ENCODE data around the gene STAT4.
A peak's percentile ranks its signal among the peaks of the same experiment; 100 is the strongest.

Gene STAT4

GRCh38 chr2:191176305-191176704 lies 25.5 kb upstream of the STAT4 start:
- no peak for DNase-seq (ENCODE audit: low read depth)

GRCh38 chr2:191174442-191174841 lies 23.6 kb upstream of the STAT4 start:
- DNase-seq (ENCODE audit: low read depth), result no peak

GRCh38 chr2:191173206-191173605 lies 22.4 kb upstream of the STAT4 start:
- DNase-seq (ENCODE audit: low read depth), result no peak

- DNase-seq (ENCODE audit: low read depth), result peak; percentile 100
Observed at GRCh38 chr2:191171708-191172355, 21.0 kb upstream of the STAT4 start.

- DNase-seq (ENCODE audit: low read depth), result no peak
Observed at GRCh38 chr2:191171286-191171685, 20.5 kb upstream of the STAT4 start.

- peak; percentile 34 for DNase-seq (ENCODE audit: low read depth)
Observed at GRCh38 chr2:191170773-191171172, 20.0 kb upstream of the STAT4 start.

- no peak for DNase-seq (ENCODE audit: low read depth)
Observed at GRCh38 chr2:191170301-191170636, 19.5 kb upstream of the STAT4 start.

GRCh38 chr2:191169456-191170300 lies 18.9 kb upstream of the STAT4 start:
- DNase-seq (ENCODE audit: low read depth), result peak; percentile 48

- peak; percentile 86 for DNase-seq (ENCODE audit: low read depth)
Observed at GRCh38 chr2:191167766-191168165, 17.0 kb upstream of the STAT4 start.

GRCh38 chr2:191166756-191167445 lies 16.1 kb upstream of the STAT4 start:
- DNase-seq (ENCODE audit: low read depth), result no peak

GRCh38 chr2:191166111-191166755 lies 15.4 kb upstream of the STAT4 start:
- DNase-seq (ENCODE audit: low read depth), result no peak

GRCh38 chr2:191165176-191165643 lies 14.4 kb upstream of the STAT4 start:
- peak; percentile 49 for DNase-seq (ENCODE audit: low read depth)

- no peak for DNase-seq (ENCODE audit: low read depth)
Observed at GRCh38 chr2:191158747-191159146, 8.0 kb upstream of the STAT4 start.

GRCh38 chr2:191158193-191158592 lies 7.4 kb upstream of the STAT4 start:
- DNase-seq (ENCODE audit: low read depth), result no peak

- DNase-seq (ENCODE audit: low read depth), result no peak
Observed at GRCh38 chr2:191155608-191156071, 4.8 kb upstream of the STAT4 start.

GRCh38 chr2:191153716-191154115 lies 2.9 kb upstream of the STAT4 start:
- no peak for DNase-seq (ENCODE audit: low read depth)

- peak; percentile 61 for DNase-seq (ENCODE audit: low read depth)
Observed at GRCh38 chr2:191152482-191153240, 1.9 kb upstream of the STAT4 start.

- DNase-seq (ENCODE audit: low read depth), result no peak
Observed at GRCh38 chr2:191151331-191151730, 537 bp upstream of the STAT4 start.

GRCh38 chr2:191150230-191150599 lies 579 bp downstream of the STAT4 start:
- no peak for DNase-seq (ENCODE audit: low read depth)

- DNase-seq (ENCODE audit: low read depth), result no peak
Observed at GRCh38 chr2:191149391-191149790, 1.4 kb downstream of the STAT4 start.

GRCh38 chr2:191148791-191149190 lies 2.0 kb downstream of the STAT4 start:
- DNase-seq (ENCODE audit: low read depth), result no peak

GRCh38 chr2:191148281-191148680 lies 2.5 kb downstream of the STAT4 start:
- no peak for DNase-seq (ENCODE audit: low read depth)
